NCI-H1092 (cell line): ENCODE measurements around the gene BARD1.
"Not testable (repeated sequence)": the region's sequence is repeated elsewhere in the genome, so short reads cannot be mapped to it uniquely, and the experiment has no call there.

Experiments
- DNase-seq: peaks from one replicate; lab custom pipeline; 2025; lab: John Stamatoyannopoulos, UW

The BARD1 gene

DNA sequence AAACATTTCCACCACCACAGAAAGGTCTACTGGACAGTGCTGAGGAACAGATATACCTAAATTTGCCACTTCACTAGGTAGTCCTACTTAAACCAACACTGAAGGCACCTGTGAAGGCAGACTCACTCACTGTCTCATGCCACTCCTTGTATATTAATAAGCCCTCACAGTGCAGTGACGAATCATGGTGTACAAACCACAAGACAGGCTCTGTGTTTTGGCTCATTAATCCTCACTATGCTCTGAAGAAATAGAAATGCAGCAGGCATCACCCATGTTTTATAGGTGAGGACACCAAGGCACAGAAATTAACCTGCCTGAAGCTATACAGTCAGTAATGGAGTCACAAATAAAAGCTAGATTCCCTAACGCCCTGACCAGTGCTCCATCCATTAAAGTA is 44.3 kb downstream of the BARD1 start:
- DNase-seq, result no peak

DNA sequence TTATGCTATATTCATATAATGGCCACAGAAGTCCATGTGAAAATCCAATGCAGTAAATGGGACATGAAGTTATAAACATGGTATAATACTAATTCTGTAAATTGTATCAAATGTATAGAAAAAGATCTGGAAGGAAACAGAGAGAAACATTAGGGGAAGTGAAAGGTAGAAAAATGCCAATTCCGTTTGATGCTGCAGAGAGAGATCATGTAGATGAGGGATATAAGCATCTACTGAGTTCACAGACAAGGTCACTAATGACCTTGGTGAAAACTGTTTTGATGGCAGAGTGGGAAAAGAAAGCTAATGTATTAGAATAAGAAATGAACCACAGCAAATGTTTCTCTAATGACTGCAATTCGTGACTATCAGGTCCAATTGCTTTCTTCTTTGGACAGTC is 56.0 kb downstream of the BARD1 start:
- no peak for DNase-seq

- DNase-seq, result no peak
These were observed 59.0 kb downstream of the BARD1 start for GRCh38 chr2:214750529-214750928.

- no peak for DNase-seq
These were observed 61.5 kb downstream of the BARD1 start for GRCh38 chr2:214747992-214748391.

DNA sequence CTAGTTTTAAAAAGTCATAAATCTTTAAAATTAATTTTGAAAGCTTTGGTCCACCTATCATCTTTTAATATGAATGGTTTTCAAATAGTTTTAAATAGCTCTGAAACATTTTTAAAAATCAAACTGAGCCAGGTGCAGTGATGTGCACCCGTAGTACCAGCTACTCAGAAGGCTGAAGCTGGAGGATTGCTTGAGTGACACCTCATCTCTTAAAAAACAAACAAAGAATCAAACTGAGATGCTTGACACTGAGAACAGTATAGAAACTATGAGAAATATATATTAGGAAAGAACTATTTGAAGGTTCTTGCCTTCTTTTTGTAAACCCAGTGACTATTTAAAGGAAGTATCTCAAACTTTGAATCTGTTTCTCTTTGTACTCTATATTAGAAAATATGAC is 67.4 kb downstream of the BARD1 start:
- DNase-seq, result no peak

DNA sequence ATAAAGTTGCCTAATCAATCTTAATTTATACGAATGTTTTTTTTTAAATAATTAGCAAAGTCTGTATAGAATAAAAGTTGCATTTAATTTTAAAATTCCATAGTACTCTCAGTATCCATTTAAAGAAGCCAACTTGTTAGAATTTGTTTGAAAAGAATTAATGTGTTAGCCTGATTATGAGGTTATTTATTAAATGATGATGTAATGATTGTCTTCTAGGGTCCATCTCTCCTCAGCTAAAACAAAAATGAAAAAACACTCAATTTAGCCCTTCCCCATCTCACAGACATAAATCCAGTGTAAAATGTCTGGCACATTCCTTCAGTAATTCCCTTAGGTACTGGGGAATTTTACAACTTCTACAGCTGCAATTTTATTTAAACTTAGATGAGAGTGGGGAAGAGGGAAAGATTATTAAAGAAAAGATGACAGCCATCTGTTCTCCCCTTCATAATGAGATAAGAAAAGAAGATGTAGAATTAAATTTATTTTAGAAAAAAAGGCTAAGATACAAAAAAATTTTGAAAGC is 68.6 kb downstream of the BARD1 start:
- DNase-seq, result no peak

GRCh38 chr2:214737188-214737587 is 72.3 kb downstream of the BARD1 start:
- DNase-seq, result no peak

DNA sequence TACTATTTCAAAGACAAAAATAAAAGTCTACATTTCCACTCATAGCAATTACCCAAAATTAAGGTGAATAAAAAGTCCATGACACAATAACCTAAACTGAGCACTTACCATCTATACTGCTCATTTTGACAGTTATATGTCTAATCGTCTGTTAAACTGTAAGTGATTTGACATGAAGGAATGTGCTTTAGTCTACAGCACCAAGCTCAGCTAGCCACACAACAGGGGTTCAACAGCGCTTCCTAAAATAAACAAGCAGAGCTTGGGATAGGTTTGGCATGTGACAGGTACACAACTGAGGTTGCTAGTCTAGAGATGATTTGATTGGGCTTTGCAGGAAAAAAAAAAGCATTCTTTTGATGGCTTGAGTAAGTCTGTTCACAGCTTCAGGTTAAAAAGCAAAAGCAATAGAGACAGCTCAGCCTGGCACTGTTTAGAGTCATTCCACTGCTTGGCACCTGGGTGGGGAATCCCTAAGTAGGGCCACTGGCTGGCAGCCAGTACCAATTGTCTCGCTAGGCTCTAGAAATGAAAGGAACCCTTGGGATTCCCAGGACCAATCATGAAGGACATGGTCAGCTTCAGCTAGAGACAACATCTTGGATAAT is 78.6 kb downstream of the BARD1 start:
- no peak for DNase-seq

- DNase-seq, result no peak
These were observed 79.2 kb downstream of the BARD1 start for GRCh38 chr2:214730248-214730647.

GRCh38 chr2:214724741-214725140 is 84.7 kb downstream of the BARD1 start:
- DNase-seq, result no peak

DNA sequence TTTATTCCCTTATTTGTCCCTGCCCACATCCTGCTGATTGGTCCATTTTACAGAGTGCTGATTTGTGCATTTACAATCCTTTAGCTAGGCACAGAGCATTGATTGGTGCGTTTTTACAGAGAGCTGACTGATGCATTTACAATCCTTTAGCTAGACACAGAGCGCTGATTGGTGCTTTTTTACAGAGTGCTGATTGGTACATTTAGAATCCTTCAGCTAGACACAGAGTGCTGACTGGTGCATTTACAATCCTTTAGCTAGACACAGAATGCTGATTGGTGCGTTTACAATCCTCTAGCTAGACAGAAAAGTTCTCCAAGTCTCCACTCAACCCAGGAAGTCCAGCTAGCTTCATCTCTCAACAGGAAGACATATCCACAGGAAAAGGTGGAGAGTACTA is 91.6 kb downstream of the BARD1 start:
- DNase-seq, result not testable (repeated sequence)

DNA sequence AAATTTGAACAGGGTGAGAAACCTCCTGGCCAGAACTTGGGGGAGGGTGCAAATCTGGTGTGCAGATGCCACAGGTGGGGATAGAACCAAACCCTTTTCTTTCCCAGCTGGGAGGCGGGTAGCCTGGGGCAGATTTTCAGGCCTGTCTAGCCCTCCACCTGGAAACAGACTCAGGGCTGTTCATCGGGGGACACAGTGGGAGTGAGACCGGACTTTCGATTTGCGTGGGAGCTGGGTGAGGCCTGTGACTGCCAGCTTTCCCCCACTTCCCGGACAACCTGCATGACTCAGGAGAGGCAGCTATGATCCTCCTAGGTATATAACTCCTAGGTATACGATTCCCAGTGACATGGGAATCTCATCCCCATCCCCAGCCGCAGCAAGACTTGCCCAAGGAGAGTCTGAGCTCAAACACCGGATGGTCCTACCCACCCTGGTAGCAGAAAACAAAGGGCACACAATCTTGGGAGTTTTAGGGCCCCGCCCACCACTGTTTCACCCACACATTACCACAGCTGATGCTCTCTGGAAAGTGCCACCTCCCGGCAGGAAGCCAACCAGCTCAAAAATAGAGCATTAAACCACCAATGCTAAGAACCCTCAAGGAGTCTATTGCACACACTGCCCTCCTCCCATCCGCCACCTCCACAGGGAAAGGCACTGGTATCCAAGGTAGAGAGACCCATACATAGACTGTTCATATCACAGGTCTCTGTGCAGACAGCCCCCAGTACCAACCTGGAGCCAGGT is 92.5 kb downstream of the BARD1 start:
- DNase-seq, result no peak

DNA sequence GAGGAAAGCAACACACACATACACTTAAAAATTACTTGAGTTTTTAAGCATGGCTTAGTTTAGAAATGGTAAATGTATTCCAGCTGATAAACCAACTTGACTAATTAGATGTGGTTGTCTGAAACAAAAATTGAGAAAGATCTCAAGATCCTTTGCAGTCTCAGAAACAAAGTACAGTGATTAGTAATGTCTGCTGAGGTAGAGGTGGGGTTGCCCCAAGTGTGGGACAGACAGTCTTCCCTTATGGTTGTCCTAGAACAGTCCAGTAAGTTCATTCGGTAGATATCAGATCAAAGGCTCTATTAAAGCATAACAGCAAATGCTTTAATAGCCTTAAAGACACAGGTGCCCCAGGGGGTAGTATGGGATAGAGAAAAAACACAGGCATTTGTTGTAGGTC is 94.5 kb downstream of the BARD1 start:
- no peak for DNase-seq

- no peak for DNase-seq
These were observed 96.2 kb downstream of the BARD1 start for GRCh38 chr2:214713080-214713830.

DNA sequence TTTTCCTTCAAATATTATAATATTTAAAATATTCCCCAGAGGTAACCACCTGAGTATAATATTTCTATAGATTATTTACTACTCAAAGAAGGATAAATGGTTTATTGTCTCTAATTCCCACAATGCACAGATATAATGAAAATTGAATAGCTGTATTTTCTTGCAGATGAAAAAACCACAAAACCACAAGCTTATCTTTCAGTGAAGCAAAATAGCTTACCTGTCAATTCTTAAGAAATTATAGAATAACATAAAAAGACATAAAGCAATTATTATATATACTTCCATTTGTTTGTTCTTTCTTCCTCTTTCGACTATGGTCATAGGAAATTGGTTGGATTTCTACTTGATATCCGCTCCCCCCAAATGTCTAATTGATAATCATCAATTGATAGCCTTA is 98.8 kb downstream of the BARD1 start:
- no peak for DNase-seq

DNA sequence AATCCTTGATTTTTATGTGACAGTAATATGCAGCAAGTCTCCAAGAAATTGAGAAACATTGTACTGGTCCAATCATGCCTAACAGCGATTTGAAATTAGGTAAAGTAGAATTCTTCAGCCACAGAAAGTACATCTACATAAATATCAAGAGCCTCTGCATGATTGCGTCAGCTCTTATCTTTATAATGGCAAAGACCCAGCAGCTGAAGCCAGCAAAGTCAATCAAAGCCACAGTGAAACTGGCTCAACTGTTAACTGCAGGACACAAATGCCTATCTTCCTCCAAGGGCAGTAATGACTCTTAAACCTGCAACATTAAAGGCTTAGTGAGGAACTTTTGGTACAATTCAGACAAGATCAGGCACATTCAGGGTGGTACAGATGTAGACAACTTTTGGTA is 102.5 kb downstream of the BARD1 start:
- DNase-seq, result no peak

DNA sequence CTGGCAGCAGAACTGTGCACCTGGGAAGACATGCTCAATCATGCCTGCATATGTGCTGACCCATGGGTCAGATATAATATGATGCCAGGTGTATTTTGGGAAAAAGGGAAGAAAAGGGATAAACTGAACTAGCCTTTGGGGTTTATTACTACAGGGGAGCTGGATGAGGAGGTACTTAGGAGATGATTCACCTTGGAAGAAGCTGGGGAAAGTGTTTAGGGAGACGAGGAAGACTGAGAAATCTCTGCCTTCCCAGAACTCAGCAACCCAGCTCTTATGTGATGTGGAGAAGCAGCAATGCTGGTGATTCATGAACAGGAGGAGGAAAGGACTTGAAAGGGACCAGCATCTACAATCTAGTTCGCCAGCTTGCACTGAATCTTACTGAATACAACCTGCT is 110.2 kb downstream of the BARD1 start:
- no peak for DNase-seq

GRCh38 chr2:214696681-214697080 is 112.8 kb downstream of the BARD1 start:
- no peak for DNase-seq

- DNase-seq, result no peak
These were observed 113.7 kb downstream of the BARD1 start for GRCh38 chr2:214695789-214696188.

GRCh38 chr2:214683557-214683956 is 125.9 kb downstream of the BARD1 start:
- not testable (repeated sequence) for DNase-seq

DNA sequence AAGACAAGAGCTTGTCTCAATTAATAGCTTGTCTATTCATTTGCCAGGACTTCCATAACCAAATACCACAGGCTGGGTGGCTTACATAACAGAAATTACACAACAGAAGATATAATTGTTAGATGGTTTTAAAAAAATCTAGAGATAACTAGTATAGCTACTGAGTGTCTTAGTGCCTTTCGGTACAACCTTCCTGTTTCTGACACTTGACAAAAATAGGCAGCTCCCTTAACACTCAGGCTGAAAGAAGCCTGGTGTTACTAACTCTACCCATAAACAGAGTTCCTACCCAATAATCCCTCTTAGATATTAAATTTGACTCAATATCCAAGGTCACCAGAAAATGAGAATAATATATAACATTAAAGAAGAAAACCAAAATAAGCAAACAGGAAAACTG is 129.7 kb downstream of the BARD1 start:
- DNase-seq, result no peak

DNA sequence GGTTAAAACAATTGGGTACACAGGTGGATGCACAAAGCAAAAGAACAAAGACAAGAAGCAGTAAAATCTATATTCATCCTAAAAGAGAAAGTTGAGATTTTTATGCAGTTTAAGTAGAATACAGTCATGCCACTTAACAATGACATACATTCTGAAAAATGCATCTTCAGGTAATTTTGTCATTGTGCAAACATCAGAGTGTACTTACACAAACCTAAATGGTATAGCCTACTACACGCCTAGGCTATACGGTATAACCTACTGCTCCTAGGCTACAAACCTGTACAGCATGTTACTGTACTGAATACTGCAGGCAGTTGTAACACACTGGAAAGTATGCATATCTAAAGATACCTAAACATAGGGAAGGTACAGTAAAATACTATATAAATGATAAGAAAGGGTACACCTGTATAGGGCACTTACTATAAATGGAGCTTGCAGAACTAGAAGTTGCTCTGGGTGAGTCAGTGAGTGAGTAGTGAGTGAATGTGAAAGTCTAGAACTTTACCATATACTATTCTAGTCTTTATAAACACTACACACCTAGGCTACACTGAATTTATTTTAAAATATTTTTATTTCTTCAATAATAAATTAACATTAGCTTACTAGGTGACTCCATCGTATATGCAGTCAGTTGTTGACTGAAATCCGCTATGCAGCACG is 132.9 kb downstream of the BARD1 start:
- DNase-seq, result no peak
